Measurements from ENCODE around the gene LINS1. TPM values are rescaled to one million over a fixed set of nuclear protein-coding genes. Genes with fewer than 3 reads are reported as not detected.

LINS1 gene
- total RNA-seq, 6 experiments from 2014 or later: 4.5 to 8.6 (median 5.1) TPM

DNA sequence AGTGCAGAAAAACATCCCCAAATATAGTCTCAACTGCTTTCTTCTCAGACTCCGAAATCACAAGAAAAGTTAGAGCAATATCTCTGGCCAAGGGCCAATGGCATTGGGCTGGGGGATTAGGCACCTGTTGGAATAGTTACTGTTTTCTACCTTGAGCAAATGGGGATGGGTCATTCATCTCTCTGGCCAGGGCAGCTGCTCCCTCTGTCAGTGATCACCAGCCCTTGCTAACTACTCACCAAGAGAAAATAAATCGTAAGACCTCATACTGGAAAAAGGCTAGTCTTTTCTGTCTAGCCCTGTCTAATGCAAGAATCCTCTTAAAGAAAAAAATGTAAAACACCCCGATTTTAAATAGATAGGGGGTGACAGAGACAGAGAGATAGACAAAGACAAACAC is 84.1 kb downstream of the LINS1 start:
- TF ChIP-seq POLR2A (IDR thresholded peaks at IDR 0.05) (no peak), CTCF (IDR thresholded peaks at IDR 0.05) (no peak)
- H3K4me1 ChIP-seq: peaks cover 0 to 25% (median 11%) of the 10 kb centered on the region in 4 donors
- intact Hi-C loops (cut with DNase I): no loop called here
- H3K27ac ChIP-seq: peak overlapping the region in 2 of 3 donors; percentile 18 to 94
- H3K36me3 ChIP-seq: no peaks in the 10 kb centered on the region
- H3K4me3 ChIP-seq: no peak overlapping the region
- no peak for DNase-seq
- peak in 2 of 4 donors; percentile 3 to 6 for ATAC-seq
- 36% methylated on average over 3 of the region's 3 CpGs for WGBS (ENCODE audit: insufficient coverage, low coverage, low lambda C conversion rate, missing lambda C conversion rate)
- no peaks in the 10 kb centered on the region for H3K9me3 ChIP-seq
- H3K27me3 ChIP-seq: no peaks in the 10 kb centered on the region

Small RNAs within 50 kb of the gene (small RNA-seq; reads per million reads assigned to genes)
- 0 reads per million in 2 experiments for gene RF00019
- gene RNU6-181P: 0 reads per million in 2 experiments
- 0 reads per million in 2 experiments for gene RNU6-322P

Other genes with a start within 250 kb of the LINS1 start
- gene CERS3, start 73.2 kb downstream of the LINS1 start, total RNA-seq: not detected
- gene ASB7, start 405 bp upstream of the LINS1 start, total RNA-seq: 1 to 10 TPM; 5.4 to 7.9 (median 7.2) TPM